Cardiac muscle cell (in vitro differentiated cells and primary cell): ENCODE measurements around the gene PDCD2. TPM values are rescaled to one million over a fixed set of nuclear protein-coding genes. Genes with fewer than 3 reads are reported as not detected.
"Not testable (repeated sequence)": the region's sequence is repeated elsewhere in the genome, so short reads cannot be mapped to it uniquely, and the experiment has no call there.

Source experiments
- DNase-seq, 2 donors: peaks; one replicate each; pipeline versions ENCODE4 v3.0.0 to v3.0.0-alpha.2; 2010 to 2017; ENCODE audit warnings: low read depth in 1 of 2, low spot score in 1 of 2
- H3K27ac ChIP-seq: fragments of 200-600 bp; sonication (generic); 2 replicates; pipeline ENCODE4 v1.5.1; 2016
- H3K27me3 ChIP-seq: fragments of 200-600 bp; sonication (generic); 2 replicates; pipeline ENCODE4 v1.6.0; 2016; ENCODE audit warnings: control low read depth
- H3K36me3 ChIP-seq: fragments of 200-600 bp; sonication (generic); 2 replicates; pipeline ENCODE4 v1.5.1; 2016; ENCODE audit warnings: control low read depth
- H3K4me1 ChIP-seq: fragments of 200-600 bp; sonication (generic); 2 replicates; pipeline ENCODE4 v1.8.1; 2017; ENCODE audit warnings: low read depth, mild to moderate bottlenecking, mixed run types
- H3K4me3 ChIP-seq: fragments of 200-600 bp; sonication (generic); 2 replicates; pipeline ENCODE4 v1.5.1; 2016; ENCODE audit warnings: mild to moderate bottlenecking
- H3K9me3 ChIP-seq: fragments of 200-600 bp; sonication (generic); 2 replicates; pipeline ENCODE4 v1.5.1; 2017; ENCODE audit warnings: low read depth, mild to moderate bottlenecking, control low read depth
- polyA plus RNA-seq: library from polyadenylated mRNA; unstranded; fragments of >200 nt; fragmentation: Nextera tagmentation; extraction: Ambion mirVana; gene quantifications from 2 replicates; pipeline ENCODE4 v1.2.1, GENCODE V29; 2016
- total RNA-seq: library from RNA; depleted of rRNA; stranded (reverse); fragments of >200 nt; gene quantifications from 2 replicates; pipeline ENCODE4 v1.2.3, GENCODE V29; 2016
- TF ChIP-seq, protein P1 (sequence below): IDR thresholded peaks from 2 replicates; pipeline ENCODE4 v1.5.1; 2012; ENCODE audit warnings: low read depth, mild to moderate bottlenecking, low read length

Gene PDCD2
- total and polyA plus RNA-seq, 2 experiments from 2014 or later = 75.7 to 119 TPM

DNA sequence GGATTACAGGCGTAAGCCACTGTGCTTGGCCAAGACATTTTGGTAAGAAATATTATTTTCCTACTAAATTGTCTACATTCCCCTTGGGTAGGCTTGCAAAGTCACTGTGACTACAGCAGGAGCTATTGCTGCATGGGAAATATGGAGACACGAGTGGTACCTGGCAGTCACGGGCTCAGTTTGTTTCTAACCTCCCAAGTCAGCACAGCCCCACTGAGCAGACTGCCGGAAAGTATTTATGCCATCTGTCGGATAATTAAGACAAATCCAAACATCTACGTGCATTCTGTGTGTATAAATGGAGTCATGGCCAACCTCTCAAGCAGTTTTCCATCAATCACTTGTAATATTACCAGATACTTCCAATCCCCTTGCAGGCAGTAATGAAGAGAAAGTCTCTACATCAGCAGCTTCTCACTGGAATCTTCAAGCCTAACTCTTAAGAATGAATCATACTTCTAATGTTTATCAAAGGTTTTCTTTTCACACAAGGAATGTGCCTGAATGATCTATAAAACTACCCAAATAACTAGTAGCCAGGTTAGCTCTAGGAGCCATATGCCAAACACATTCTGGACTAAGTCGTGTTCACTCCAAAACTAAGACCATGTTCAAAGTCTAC lies 51.5 kb downstream of the PDCD2 start:
- H3K36me3 ChIP-seq = peaks cover 49% of the 10 kb centered on the region
- H3K4me3 ChIP-seq = no peak overlapping the region
- H3K9me3 ChIP-seq = no peaks in the 10 kb centered on the region
- no peaks in the 10 kb centered on the region for H3K27me3 ChIP-seq
- no peak for DNase-seq
- peak overlapping the region; percentile 48 for H3K27ac ChIP-seq
- H3K4me1 ChIP-seq = no peaks in the 10 kb centered on the region
- TF ChIP-seq, protein P1, sequence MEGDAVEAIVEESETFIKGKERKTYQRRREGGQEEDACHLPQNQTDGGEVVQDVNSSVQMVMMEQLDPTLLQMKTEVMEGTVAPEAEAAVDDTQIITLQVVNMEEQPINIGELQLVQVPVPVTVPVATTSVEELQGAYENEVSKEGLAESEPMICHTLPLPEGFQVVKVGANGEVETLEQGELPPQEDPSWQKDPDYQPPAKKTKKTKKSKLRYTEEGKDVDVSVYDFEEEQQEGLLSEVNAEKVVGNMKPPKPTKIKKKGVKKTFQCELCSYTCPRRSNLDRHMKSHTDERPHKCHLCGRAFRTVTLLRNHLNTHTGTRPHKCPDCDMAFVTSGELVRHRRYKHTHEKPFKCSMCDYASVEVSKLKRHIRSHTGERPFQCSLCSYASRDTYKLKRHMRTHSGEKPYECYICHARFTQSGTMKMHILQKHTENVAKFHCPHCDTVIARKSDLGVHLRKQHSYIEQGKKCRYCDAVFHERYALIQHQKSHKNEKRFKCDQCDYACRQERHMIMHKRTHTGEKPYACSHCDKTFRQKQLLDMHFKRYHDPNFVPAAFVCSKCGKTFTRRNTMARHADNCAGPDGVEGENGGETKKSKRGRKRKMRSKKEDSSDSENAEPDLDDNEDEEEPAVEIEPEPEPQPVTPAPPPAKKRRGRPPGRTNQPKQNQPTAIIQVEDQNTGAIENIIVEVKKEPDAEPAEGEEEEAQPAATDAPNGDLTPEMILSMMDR = no peak

DNA sequence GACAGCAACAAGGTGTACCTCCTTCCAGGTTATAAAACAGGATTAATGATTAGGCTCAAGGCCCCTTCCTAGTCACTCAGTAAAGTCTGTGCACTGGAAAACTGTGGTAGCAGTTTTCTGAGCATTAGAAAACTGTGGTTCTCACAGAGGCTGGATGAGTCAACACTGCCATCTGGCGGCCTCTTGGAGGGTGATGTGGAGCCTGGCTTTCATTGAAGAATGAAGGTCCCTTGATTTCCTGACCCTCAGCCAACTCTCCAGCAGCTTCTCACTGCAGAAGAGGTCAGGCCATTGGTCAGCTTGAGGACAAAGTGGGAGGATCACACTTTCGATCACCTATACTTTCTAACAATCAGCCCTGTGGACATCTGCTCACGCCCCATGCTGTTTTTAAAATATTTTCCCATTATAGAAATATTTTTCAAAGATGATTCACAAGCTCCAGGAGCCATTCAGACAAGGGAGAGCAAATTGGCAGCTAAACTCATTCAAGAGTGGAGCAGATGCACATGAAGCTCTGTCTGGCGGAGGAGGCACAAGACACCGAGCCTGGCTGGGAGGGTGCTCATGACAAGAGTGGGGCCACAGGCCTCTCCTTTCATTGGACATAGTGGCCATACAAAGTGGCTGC lies 54.5 kb downstream of the PDCD2 start:
- H3K27ac ChIP-seq = no peak overlapping the region
- peaks cover 21% of the 10 kb centered on the region for H3K36me3 ChIP-seq
- no peak overlapping the region for H3K4me3 ChIP-seq
- H3K4me1 ChIP-seq = no peaks in the 10 kb centered on the region
- TF ChIP-seq, protein P1 = peak; percentile 94
- H3K27me3 ChIP-seq = no peaks in the 10 kb centered on the region
- DNase-seq = peak; percentile 83 to 86
- no peaks in the 10 kb centered on the region for H3K9me3 ChIP-seq

DNA sequence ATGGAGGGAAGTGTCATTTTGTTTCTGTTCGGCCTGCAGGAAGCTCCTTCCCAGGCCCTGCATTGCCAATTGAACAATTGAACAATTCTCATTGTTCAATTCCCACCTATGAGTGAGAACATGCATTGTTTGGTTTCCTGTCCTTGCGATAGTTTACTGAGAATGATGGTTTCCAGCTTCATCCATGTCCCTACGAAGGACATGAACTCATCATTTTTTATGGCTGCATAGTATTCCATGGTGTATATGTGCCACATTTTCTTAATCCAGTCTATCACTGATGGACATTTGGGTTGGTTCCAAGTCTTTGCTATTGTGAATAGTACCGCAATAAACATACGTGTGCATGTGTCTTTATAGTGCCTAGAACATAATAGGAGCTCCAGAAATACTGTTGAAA lies 56.4 kb downstream of the PDCD2 start:
- H3K36me3 ChIP-seq, H3K4me3 ChIP-seq, H3K27ac ChIP-seq, H3K9me3 ChIP-seq, DNase-seq, H3K27me3 ChIP-seq: not testable (repeated sequence)
- H3K4me1 ChIP-seq = peaks cover 17% of the 10 kb centered on the region

DNA sequence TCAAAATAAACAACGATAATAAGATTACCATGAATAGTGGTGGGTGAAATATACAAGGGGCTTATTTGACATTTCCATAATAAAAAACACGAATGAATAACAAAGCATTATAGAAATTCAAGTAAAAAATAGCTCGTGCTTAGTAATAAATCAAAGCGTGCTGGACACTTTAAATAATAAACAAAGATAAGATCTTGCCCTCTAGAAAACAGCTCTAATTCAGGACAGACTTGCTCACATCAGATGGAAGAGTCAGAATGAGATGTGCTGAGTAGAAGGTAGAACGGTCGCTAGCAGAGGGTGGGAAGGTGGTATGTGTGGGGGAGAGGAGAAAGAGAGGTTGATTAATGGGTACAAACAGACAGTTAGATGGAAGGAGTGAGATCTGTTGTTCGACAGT lies 58.6 kb downstream of the PDCD2 start:
- Histone ChIP-seq H3K27ac (no peak overlapping the region), H3K4me3 (no peak overlapping the region)

More for the DNA sequence above, 58.6 kb downstream of the PDCD2 start:
- no peaks in the 10 kb centered on the region for H3K36me3 ChIP-seq
- H3K4me1 ChIP-seq = peaks cover 24% of the 10 kb centered on the region
- no peaks in the 10 kb centered on the region for H3K27me3 ChIP-seq
- DNase-seq = no peak
- H3K9me3 ChIP-seq = no peaks in the 10 kb centered on the region
- TF ChIP-seq, protein P1 = no peak

Other genes with a start within 250 kb of the PDCD2 start
- 162 and 300 TPM in 2 replicates for gene PSMB1, start 31.3 kb downstream of the PDCD2 start, total RNA-seq
- gene PSMB1, start 31.3 kb downstream of the PDCD2 start, polyA plus RNA-seq = 451 and 499 TPM in 2 replicates
- gene TBP, start 30.3 kb downstream of the PDCD2 start, total RNA-seq = 17.6 and 27.5 TPM in 2 replicates
- gene TBP, start 30.3 kb downstream of the PDCD2 start, polyA plus RNA-seq = 24.6 and 27.3 TPM in 2 replicates